GM15510 (cell line): ENCODE measurements around the gene APOBEC2.

Experiments
- POLR2A ChIP-seq: IDR thresholded peaks from 3 replicates; pipeline ENCODE4 v1.6.1; 2011; ENCODE audit warnings: borderline replicate concordance; ENCODE audit not compliant: insufficient read length; ENCODE audit errors: extremely low read depth

APOBEC2 gene

DNA sequence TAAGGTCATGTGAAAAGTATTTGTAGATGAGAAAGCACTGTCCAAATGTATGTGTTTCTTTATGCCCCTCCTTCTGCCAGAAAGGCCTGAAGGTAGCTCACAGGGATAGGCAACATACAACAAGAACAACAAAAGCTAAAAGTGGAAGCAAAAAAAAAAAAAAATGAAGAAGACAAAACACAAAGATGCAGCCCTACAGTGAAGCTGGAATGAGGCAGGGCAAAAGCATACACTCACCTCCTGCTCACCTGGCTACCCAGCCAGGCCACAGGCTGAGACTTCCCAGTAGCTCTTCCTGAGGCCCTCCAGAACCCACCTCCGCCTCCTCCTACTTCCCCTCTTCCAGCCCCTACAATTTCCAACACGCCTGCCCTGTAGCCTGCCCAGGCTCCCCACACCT, 16.4 kb upstream of the APOBEC2 start:
- TF ChIP-seq POLR2A: no peak

DNA sequence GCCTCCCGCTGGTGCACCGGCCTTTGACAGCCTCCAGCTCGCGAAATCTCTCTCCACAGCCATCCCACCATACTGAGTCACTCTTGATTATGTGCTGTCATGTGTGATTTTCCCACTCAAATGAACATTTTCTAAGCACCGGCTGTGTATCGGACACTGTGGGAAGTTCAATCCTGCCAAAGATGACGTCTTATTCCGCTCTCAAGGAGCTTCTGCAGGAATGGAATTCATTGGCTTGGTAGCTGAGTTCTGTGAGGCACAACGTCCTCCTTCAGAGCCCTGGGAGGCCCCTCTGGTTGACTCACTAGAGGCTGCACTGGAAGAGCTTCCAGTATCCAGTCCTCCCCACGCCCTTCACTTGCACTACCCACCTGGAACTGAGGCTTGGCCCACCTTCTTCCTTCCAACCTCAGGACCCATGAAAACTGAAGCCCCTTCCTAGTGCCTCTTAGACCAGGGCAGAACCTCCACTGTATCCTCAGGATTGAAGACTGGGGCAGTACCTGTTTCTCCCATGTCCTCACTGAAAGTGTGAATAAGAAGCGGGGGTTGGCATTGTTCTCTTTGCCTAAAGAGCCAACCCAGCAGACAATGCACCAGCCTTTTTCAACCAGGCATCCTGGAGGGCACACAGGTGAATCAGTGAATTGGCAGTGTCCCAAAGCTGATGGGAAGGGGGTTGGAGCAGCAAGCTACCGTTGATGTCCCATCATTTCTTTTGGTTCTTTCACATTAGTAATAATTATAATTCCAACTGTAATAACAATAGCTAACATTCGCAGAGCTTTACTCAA, 15.7 kb upstream of the APOBEC2 start:
- TF ChIP-seq POLR2A: no peak

DNA sequence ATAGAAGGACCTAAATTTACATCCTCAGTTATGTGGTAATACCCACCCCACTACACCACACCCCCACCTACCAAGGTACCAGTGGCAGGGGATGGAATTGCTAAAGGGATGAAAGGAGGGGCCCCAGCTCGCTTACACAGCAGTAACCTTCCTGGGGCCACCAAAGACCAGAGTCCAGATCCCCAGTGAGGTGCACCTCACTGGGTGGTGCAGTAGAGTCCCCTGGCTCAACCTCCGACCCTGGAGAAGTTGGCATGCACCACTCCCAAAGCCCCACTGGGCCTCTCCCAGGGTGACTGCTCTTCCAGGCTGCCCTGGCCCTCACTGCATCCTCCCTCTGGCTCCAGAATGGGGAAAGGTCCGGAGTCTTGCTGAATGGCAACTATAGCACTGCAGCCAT, 14.8 kb upstream of the APOBEC2 start:
- TF ChIP-seq POLR2A: no peak

DNA sequence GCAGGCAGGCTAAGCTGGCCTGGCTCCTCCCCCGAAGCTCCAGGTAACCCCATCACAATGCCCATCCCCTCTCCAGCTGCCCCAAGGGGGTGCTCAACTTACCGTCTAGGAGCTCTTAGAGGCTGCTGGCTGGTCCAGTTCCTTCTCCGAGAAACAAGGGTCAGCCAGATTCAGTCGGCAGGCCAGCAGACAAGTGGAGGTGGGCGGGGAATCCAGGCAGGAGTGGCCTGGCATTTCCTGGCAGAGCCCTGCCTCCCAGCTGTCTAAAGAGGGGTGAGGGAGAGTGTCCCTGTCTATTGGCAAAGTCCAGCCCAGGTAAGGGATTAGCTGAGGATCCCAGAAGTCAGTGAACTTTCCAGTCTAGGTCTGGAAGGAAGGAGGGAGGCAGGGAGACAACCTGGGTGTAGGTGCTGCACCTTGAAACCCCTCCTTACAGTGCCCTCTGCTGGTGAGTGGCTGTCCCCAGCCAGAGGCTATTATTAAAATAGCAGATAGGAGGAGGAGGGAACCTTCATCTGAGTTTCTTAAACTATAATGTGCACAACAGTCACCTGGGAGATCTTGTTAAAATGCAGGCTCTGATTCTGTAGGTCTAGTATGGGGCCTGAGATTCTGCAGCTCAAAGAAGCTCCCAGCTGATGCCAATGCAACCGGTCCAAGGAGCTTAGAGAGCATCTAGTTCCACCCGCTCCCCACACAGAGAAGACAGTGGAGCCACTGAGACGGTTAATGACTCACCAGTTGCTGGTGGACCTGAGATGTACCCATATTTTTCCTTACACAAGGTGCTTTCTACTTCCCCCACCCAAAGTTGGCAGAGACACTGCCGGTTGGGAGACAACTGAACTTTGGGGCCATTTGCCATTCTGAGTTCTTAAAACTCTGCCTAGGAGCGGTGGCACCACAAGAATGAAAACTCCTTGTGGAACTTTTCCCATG, 13.7 kb upstream of the APOBEC2 start, which contains the start of gene UNC5CL:
Gene UNC5CL, minus strand, starts transcription at position 162 of the 939 bp plus-strand sequence. CDS start 4,147 bp downstream, outside the sequence.
- no peak for TF ChIP-seq POLR2A

DNA sequence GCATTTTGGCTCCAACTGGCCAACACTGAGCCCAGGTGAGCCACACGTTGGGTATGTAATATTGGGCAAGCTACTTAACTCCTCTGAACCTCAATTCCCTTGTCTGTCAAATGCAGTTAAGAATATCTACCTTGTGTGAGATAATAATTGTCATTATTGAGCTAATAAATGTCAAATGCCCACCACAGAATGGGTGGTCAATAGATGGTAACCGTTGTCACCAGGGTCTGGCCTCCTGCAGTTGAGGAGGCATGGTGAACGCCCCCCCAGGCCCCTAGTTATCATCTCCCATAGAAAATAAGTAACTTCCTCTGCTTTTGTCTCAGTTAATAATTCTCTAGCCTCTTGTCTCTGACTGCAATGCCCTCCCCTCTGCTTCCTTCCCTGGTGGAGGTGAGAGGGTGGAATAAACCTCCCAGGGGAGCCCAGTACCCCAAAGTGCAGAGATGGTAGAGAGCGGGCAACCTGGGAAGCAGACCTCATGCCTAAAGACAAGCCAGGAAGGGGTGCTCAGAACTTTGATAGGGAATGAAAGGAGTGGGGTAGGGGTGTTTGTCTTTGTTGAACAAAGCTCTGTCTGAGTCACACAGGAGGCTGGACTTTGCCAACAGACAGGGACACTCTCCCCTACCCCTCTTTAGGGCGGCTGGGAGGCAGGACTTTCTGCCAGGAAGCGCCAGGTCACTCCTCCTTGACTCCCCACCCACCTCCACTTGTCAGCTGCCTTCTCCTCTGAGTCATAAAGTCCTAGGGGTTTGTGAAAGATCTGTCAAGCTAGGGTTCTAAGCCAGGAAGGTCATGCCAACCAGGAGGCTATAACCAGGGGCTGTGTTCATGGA, 12.7 kb upstream of the APOBEC2 start:
- no peak for TF ChIP-seq POLR2A

DNA sequence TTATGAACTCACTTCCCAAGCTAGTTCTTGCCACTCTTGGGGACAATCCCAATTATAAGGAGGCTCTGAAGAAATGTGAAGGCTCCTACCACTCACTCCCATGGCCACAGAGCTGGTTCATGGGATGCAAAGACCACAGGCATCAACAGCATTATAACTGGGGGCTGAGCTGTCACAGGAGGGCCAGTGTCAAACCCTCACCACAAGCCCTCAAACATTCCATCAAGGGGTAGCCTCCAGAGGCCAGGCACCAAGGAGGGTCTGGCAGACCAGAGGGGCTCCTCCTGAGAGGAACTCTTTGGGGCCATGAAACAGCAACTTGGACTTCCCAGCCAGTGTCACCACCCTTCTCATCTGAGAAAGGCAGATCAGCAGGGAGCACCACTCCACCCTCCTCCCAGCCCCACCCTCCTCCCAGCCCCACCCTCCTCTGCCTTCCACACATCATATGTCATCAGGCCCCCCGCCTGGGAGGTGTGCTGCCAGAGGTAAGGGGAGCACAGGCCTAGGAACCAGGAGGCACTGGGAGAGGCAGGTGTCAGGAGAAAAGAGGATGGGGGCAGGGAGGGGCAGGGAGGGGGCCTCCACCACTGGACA, 12.0 kb upstream of the APOBEC2 start:
- no peak for TF ChIP-seq POLR2A

DNA sequence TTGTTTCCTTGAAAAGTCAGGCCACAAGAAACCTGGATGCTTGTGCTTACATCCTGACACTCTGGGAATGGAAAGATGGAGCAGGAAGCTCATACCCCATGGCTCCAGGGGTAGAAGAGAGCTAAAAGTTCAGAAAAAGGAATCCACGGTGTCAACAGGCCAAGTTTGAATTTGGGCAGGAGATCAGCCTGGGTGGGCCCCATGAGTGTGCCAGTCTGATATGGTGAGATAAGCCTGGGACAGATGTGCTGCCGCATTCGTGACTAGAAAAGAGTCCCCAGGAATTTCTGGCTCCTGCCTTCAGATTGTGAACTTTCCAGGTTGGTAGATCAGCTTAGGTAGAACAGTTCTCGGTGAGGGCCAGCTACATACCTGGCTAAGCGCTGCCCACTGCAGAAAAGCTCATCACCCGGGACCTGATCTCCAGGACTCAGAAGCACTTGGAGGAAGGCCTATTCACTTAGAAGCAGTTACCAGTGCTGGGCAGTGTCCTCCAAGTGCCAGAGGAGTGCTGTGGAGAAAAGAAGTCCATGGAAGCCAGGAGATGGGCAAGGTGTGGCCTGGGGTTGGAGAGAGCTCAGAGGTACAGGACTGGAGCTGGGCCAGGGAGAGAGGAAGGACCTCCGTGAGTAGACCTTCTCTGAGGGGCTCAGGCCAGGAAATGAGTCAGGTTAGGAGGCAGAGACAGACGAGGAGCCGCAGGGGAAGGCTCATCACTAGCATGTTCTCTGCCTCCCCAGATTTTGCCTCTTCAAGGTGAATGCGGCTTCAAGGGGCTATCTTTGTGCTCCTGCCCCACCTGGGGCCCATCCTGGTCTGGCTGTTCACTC, 10.6 kb upstream of the APOBEC2 start, which contains the start of gene TSPO2:
Gene TSPO2, plus strand, starts transcription at position 242 of the 830 bp plus-strand sequence. Its CDS starts 519 bp downstream, at position 761.
- TF ChIP-seq POLR2A: no peak

DNA sequence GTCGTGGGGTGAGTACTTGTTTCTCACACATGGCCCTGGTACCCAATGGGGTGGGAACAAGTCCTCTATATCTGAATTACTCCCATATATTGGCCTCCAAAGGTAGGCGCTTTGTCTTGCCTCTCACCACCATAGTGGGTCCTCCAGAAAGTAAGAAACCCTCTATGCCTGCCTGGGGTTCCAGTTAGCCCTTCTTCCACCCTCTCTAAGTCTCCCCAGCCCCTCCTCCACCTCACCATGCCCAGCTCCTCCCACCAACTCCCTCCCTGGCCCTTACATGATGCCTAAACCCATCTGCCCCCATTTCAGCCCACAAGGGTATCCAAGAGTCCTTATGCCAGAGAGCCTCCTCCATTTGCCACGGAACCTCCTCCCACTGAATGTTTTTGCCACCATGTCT, 9.9 kb upstream of the APOBEC2 start:
- TF ChIP-seq POLR2A: no peak

DNA sequence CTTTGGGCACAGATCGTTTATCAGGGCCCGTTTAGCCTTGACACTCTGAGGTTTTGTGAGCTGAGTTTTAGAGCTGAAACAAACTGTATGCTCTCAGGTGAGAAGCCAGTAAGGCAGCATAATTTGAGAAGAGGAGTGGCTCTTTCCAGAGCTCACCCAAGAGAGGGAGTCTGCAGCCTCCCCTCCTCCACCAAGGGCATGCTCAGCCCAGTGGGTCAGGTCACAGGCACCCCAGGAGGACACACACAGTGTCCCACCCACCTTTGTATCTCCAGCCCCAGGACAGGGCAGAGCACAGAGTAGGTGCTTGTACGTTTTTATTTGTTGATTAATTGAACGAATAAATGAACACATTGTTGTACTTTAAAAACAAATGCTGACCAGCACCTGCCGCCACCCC, 7.3 kb upstream of the APOBEC2 start:
- TF ChIP-seq POLR2A: no peak

DNA sequence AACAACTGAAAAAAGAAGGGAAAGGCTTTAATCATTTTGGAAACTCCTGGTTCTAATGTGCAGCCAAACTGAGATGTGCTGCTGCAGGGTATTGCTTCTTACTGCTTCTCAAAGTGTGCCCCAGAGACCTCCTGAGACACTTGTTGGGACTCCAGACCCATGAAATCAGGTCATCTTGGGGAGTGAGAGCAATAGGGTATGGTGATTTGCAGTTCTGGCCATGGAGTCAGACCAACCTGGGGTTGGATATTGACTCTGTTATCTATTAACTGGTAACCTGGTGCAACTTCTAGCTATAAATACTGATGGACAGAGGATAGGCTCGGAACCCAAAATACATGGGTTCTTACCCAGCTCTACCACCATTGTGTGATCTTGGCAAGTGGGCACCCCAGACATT, 6.9 kb upstream of the APOBEC2 start:
- TF ChIP-seq POLR2A: no peak

DNA sequence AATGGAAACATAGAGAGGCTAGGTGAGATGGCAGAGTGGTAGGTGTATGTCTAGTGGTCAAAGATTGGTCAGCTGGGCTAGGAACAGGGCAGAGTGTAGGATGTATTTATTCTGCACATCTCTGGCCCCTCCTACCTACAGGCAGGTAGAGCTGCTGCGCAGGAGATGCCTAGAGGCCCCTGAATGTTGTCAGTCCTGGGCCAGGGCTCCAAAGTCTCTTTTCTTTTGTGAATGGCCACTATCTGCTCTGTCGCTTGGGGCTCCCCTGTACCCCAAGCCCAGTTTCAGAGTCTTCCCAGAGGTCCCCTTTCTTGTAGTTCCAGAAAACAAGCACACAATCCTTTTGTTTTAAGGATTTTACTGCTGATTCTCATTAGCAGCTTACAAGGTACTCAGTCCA, 5.7 kb upstream of the APOBEC2 start:
- TF ChIP-seq POLR2A: no peak

DNA sequence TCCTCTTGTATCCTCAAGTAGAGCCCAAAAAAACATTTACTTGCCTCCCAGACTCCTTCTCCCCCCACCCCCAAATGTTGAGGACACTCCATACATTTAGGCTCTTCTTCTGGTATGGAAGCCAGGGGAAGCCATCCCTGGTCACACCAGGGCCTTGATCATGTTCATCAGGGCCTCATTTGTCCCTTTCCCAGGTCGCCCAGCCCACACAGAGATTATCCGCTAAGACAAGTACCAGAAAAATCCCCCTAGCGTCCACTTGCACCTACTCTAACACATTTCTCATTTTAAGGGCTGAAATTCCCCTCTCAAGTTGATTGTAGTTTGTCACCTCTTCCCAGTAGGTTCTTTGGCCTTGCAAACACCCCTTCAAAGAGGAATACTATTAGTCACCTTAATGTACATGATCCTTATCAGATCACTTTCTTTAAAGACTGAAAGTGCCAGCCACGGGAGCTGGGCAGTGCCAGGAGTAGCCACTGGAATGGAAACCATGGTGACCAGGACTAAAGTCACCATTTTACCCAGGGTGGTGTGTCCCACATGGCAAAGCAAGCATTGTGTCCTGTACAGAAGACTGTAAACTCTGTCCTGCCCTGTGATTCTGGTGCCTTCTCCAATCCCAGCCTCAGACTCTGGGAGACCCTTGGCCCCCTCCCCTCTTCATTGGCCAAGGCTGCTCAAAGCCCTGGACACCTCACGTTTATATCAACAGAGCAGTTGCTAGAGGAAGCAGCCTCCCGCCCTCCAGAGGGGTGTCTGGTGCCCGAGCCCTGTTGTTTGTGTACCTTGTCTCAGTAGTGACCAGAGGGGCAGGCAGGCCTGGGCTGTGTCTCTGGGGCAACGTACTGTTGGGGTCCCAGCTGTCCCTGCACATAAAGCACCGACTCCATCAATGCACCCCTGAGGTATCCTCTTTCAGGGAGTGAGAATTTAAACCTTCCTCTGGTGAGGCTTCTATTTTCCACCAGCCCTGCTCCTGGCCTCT, 5.0 kb upstream of the APOBEC2 start:
- no peak for TF ChIP-seq POLR2A
